Posterior vena cava (tissue), 2 donors: ENCODE data around the gene EMP1. TPM values are rescaled to one million over a fixed set of nuclear protein-coding genes. Genes with fewer than 3 reads are reported as not detected.
A peak's percentile ranks its signal among the peaks of the same experiment; 100 is the strongest.

Experiments used
- DNase-seq: peaks from one replicate; pipeline ENCODE4 v3.0.0-alpha.2; 2020; ENCODE audit warnings: low spot score
- intact Hi-C, 2 donors: fragments of 100-400 bp; cut with DNase I; formaldehyde crosslinking; loops; one replicate each; pipeline versions ENCODE4 v1.14.1 to v1.14.2; 2022 to 2023
- total RNA-seq, 2 donors: library from RNA; stranded (reverse); fragmentation: NEBNext Ultra II Directional; extraction: Animal tissue kit (Norgen Biotek cat#: 25700); gene quantifications; one replicate each; pipeline ENCODE4 v1.2.1, GENCODE V29; 2021
- donor health status: DM: yes; HTN: yes; CAD: no.
- donor health status: DM: yes; HTN: yes; CAD: no.

Gene EMP1
- total RNA-seq, 2 donors from 2014 or later, result 596 to 746 TPM

DNA sequence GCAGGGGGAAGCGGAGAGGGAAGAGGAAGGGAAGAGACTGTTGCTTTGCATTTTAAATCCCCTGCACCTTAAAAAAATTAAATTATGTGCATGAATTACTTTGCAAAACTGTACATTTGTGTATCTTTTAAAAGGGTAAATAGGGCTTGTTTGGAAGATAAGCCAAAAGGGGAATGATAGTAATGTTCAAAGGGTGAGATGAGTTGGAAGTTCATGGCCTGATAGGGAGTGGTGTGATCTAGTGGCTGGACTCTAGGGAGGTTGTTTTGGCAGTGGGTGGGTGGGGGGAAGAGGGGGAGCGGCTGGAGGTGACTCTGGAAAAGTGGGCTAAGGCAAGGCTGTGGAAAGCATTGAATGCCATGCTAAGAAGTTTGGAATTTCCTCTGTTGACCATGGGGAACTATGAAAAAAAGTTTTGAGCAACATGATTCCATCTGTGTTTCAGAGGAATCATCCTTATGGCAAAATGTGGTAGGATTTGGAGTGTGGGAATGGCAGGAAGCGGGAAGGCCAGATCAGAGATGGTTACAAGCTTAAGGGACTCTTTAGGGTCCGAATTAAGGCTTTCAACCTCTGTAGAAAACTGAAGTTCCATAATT is 25.5 kb upstream of the EMP1 start:
- intact Hi-C loops, result no loop called here
- DNase-seq, result no peak

GRCh38 chr12:13171921-13172859 is 24.3 kb upstream of the EMP1 start:
- intact Hi-C loops, result no loop called here
- peak; percentile 86 for DNase-seq

DNA sequence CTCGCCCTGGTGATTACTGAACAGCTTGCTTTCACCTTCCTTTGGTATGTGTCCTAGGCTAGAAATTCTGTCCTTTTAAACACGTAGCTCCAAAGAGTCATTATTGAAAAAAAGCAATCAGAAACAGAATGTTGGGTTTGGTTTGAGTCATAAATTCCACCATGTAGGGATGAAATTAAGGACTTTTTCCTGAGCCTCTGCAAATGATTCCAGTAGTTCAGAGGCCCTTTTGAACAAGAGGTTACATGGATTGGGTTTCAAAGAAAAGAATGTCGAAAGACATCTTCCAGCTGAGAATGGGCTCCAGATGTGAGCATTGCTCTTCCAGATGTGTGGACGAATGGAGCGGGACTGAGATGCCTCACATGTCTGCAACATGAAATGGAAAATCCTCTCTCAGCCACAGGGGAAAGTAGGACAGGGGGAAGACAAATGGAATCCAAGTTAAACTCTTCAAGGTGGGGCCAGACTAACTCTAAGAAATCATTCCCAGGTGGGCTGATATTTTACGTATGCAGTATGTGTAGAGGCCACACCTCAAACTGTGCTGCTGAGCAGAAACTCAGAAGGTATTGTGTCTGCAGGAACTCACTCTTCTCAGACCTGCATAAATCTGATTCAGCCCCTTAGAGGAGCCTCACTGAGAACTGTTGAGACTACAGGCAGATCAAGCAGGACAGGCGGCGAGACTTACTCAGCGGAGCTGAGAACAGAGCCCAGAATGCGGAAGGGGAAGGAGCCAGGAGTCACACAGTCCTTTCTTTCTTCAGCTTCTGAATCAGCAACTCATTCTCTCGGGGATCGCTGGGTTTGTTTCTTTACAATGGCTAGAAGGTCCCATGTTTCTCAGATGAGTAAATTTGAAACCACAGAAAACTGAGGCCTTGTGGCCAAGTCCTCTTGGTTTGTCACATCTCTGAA is 23.3 kb upstream of the EMP1 start:
- intact Hi-C loops, result no loop called here
- peak; percentile 91 for DNase-seq

DNA sequence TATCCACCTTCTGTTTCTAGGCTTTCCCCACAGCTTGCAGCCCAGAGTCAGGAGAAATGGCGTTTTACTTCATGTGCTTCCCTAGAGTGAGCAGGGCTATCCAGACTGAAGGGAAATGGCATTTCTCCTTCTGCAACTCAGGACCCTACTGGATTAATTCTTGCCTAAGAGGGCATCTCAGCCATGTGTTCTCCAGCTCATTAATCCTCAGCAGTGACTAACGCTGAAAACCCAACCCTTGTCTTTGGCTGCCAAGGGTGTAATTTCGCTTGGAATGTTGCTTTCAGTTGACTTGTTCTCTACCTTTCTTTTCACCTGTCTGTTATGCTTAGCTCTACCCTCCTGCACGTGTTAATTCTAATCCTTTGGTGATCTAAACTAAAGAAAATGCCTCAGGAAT is 21.0 kb upstream of the EMP1 start:
- intact Hi-C loops, result no loop called here
- DNase-seq, result no peak

DNA sequence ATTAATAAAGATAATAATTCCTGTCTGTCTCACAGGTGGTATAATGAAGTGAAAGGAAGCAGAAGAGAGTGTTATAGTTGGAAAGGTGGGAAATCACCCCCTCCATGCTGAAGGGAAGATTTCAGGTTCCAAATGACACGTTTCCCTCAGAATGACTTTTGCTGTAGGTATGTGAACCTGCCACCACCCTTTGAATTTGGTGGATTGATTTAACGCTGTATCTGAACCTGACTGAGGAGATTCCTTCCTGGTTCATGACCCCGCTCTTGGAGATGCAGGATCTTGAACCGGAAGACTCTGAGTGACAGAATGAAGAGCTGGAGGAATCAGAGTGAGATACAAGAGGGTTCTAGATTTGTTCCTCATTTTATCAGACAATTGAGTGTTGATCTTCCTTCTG is 20.3 kb upstream of the EMP1 start:
- intact Hi-C loops, result no loop called here
- no peak for DNase-seq

GRCh38 chr12:13177373-13177772 is 19.2 kb upstream of the EMP1 start:
- intact Hi-C loops, result no loop called here
- no peak for DNase-seq

- no peak for DNase-seq
Observed at GRCh38 chr12:13177906-13178305, 18.6 kb upstream of the EMP1 start.

GRCh38 chr12:13178568-13179210 is 17.8 kb upstream of the EMP1 start:
- no peak for DNase-seq
- intact Hi-C loops, result no loop called here

More at GRCh38 chr12:13177906-13178305, 18.6 kb upstream of the EMP1 start:
- intact Hi-C loops, result no loop called here

DNA sequence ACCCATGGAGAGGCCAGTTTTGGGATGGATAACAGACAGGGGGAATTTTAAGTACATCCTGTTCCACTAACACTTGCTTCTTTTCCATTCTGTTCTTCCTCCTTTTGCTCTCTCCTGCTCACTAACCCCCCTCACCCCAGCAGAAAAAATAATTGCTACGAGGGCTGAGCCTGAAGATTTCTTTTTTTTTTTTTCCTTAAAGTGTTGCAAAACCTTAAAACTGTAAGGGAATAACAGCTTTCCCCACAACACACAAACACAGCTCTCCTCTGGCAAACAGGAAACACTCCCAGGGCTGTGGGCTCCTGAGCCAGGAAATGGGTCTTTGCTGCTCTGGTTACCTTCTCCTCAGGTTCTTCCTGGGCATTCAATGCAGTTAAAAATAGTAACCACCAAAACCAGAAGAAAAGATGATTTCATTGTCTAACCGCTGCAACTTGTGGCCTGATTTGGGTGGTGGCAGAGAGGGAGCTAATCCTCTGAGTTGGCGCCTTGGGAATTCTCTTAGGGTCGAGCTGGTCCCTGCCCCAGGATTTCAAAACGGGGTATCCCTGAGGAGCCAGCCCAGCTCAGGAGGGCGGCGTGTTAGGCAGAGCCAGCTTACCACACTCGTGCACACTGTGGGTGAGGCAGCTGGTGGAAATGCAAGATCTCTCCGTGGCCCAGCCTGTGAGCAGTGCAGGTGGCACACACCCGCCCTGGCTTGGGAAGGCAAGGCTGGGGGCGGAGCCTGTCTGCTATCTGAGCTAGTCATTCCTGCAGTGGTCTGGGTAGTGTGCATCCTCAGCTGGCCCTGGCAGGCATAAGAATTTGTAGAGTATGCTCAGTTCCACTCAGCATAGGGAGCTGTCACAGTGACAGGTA is 17.1 kb upstream of the EMP1 start:
- DNase-seq, result peak; percentile 86
- intact Hi-C loops, result no loop called here

DNA sequence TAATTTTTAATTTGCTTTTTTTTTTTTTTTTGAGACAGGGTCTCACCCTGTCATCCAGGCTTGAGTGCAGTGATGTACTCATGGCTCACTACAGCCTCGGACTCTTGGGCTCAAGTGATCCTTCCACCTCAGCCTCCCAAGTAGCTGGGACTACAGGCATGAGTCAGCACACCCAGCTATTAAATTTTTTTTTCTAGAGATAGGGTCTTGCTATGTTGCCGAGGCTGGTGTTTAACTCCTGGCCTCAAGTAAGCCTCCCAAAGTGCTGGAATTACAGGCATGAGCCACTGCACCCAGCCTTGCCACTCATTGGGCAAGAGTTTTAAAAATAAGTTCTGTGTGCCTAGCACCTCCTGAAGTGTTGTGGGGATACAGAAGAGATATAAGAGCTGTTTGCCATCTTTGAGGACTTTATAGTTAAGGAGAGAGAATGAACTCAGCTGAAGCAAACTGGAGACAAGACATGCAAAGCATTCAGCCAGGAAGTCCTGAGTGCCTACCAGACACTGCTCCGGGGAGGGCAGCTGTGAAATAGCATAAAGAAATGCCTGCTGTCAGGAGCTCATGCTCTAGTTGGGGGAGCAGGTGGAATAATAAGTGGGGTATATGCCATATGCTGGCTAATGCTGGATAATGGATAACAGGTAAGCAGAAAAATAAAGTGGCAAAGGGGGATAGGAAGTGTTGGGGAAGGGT is 15.0 kb upstream of the EMP1 start:
- no peak for DNase-seq
- intact Hi-C loops, result no loop called here

GRCh38 chr12:13182881-13183280 is 13.6 kb upstream of the EMP1 start:
- intact Hi-C loops, result no loop called here
- DNase-seq, result no peak

GRCh38 chr12:13183620-13184019 is 12.9 kb upstream of the EMP1 start:
- intact Hi-C loops, result no loop called here
- DNase-seq, result no peak

DNA sequence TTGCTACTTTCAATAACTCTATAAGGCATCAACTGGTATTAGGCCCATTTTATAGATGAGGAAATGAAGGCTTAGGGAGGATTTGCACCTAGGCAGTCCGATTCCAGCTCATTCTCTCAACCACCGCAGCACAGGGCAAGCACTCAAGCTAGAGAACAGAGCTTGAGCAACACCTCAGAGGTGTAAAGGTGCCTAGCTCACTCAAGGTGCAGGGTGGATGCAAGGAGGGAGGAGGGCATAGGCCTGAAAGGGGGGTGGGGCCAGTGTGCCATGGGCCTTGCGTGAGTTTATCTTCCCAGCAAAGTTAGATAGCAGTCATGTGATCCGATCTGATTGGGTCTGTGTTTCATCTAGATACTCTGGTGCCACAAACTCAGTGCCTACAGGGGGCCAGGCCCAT is 10.2 kb upstream of the EMP1 start:
- DNase-seq, result no peak
- intact Hi-C loops, result no loop called here

DNA sequence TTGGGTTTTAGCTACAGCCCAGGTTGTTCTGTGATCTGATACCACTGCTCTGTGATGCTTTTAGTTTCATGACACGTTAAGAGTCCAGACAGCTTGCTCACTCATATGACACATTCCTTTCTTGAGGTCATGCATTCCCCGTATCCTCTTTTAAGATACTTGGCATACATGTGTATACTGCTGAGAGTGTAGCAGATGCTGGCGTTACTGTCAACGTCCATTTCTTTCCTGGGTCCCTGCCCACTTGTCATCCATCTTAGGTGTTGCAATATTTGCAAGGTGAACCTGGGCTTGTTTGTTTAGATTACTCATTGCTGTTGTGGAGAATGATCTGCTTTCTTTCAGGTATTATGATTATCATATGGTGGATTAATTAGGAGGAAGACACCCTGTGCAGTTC is 9.1 kb upstream of the EMP1 start:
- intact Hi-C loops, result no loop called here
- no peak for DNase-seq

DNA sequence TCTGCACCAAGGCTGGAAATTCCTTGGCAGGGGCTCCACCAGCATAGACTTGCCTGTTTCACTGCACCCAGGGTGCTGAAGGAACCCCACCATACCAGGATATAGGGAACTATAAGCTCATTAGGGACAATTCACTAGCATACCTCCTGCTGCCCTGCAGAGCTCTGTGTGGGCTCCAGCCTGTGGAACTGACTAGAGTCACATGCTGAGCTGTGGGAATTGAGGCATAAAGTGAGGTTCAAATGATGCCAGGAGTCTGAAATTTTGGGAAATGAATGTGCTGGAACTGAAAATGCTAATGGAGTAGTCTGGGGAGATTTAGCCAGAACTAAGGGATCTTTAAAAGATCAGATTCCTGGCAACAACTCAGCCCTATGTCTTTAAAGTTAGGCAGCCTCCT is 7.3 kb upstream of the EMP1 start:
- intact Hi-C loops, result no loop called here
- no peak for DNase-seq

DNA sequence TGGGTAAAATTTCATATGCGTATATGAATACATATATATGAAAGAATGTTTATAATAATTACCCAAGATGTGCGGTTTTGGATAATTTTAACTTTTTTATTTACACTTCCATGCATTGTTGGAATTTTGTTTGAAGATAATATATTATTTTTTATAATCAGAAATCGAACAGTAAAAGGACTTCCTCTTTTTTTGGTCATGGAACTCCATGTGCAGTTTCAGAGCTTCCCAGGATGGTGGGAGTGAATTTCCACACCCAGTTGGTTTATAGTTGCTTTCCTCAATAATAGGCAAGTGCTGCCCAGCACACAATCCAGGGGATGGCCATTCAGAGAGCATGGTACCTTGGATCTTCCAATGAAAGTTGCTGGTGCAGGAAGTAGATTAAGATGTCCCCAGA is 6.3 kb upstream of the EMP1 start:
- intact Hi-C loops, result no loop called here
- DNase-seq, result no peak

GRCh38 chr12:13192719-13193118 is 3.8 kb upstream of the EMP1 start:
- no peak for DNase-seq
- intact Hi-C loops, result no loop called here
